Effector CD4-positive, alpha-beta T cell (primary cell): ENCODE results near the gene RAB40A.

Experiments
- DNase-seq: peaks from one replicate; pipeline ENCODE4 v3.0.0-alpha.2; 2020

The RAB40A gene

GRCh38 chrX:103460001-103460755 lies 59.1 kb downstream of the RAB40A start:
- DNase-seq = peak; percentile 24

GRCh38 chrX:103453655-103454054 lies 65.6 kb downstream of the RAB40A start:
- DNase-seq = no peak
